ENCODE measurements around the gene CD44. TPM values are rescaled to one million over a fixed set of nuclear protein-coding genes. Genes with fewer than 3 reads are reported as not detected.
"Not testable (repeated sequence)": the region's sequence is repeated elsewhere in the genome, so short reads cannot be mapped to it uniquely, and the experiment has no call there.

CD44 gene
- total and polyA plus RNA-seq, 8 donors = 332 to 693 (median 504) TPM

DNA sequence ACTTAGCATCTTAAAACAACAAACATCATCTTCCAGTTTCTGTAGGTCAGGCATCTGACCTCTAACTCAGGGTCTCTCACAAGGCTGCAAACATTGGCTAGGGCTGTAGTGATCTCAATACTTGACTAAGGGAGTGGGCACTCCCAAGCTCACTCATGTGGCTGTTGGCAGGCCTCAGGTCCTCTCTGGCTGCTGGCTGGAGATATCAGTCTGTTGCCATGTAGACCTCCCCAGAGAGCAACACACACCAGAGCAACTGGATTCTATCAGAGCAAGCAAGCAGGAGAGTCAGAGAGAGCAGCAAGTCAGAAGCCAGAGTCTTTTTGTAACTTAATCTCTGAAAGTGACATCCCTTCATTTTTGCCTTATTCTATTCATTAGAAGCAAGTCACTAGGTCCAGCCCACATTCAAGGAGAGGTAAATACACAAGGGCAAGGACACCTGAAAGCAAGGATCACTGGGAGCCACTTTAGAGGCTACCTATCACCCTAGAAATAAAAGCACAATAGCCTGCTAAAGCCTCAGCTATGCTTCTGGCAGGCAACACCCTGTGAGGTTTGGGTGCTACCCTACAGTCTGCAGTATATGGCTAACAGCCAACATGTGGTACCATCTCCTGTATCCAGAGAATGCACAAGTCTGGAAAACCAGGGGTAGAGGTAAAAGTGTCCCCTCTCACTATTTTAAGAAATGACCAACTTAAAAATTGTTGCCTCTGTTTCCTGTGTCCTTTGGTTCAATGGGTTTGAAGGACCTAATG lies 33.5 kb upstream of the CD44 start:
- Histone ChIP-seq H3K4me3 (no peak overlapping the region), H3K9me3 (no peaks in the 10 kb centered on the region), H3K4me1 (peaks cover 0 to 6% of the 10 kb centered on the region in 2 donors), H3K27ac (no peak overlapping the region), H3K27me3 (no peaks in the 10 kb centered on the region), H3K36me3 (no peaks in the 10 kb centered on the region)
- TF ChIP-seq, protein P1, sequence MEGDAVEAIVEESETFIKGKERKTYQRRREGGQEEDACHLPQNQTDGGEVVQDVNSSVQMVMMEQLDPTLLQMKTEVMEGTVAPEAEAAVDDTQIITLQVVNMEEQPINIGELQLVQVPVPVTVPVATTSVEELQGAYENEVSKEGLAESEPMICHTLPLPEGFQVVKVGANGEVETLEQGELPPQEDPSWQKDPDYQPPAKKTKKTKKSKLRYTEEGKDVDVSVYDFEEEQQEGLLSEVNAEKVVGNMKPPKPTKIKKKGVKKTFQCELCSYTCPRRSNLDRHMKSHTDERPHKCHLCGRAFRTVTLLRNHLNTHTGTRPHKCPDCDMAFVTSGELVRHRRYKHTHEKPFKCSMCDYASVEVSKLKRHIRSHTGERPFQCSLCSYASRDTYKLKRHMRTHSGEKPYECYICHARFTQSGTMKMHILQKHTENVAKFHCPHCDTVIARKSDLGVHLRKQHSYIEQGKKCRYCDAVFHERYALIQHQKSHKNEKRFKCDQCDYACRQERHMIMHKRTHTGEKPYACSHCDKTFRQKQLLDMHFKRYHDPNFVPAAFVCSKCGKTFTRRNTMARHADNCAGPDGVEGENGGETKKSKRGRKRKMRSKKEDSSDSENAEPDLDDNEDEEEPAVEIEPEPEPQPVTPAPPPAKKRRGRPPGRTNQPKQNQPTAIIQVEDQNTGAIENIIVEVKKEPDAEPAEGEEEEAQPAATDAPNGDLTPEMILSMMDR (IDR thresholded peaks at IDR 0.05) = no peak
- DNase-seq = no peak
- intact Hi-C loops (cut with DNase I) = no loop called here
- ATAC-seq = peak; percentile 33

DNA sequence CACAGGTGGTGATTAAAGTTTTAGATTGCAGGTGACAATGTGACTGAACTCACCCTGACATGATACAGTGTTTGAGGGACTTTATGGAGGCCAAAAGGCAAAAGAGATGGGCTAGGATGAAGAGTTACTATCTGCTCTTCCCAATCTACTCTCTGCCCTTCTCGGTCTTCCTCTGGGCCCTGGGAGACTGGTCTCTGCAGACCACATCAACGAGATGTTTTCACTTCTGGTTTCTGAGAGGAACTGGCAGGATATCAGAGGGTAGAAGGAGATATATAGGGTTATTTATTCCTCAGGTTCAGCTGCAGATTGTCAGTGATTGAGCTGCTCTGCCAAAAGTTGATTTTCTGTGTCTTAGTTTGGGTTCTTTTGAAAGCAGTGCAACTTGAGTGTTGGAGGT lies 32.4 kb upstream of the CD44 start:
- Histone ChIP-seq H3K4me1 (peaks cover 0 to 17% of the 10 kb centered on the region in 2 donors), H3K27ac (no peak overlapping the region), H3K4me3 (no peak overlapping the region), H3K36me3 (no peaks in the 10 kb centered on the region), H3K9me3 (no peaks in the 10 kb centered on the region), H3K27me3 (no peaks in the 10 kb centered on the region)
- intact Hi-C loops (cut with DNase I) = no loop called here
- TF ChIP-seq, protein P1 (IDR thresholded peaks at IDR 0.05) = no peak
- ATAC-seq = peak; percentile 40
- DNase-seq = no peak

DNA sequence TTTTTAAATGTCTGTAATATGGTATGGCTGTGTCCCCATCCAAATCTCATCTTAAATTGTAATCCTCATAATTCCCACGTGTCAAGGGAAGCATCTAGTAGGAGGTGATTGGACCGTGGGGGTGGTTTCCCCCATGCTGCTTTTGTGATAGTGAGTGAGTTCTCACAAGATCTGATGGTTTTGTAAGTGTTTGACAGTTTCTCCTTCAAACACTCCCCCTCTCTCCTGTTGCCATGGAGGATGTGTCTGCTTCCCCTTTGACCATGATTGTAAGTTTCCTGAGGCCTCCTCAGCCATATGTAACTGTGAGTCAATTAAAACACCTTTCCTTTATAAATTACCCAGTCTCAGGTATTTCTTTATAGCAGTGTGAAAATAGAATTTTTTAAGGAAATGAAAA lies 31.1 kb upstream of the CD44 start:
- H3K4me1 ChIP-seq = peaks cover 0 to 21% of the 10 kb centered on the region in 2 donors
- no peaks in the 10 kb centered on the region for H3K27me3 ChIP-seq
- intact Hi-C loops (cut with DNase I) = no loop called here
- H3K36me3 ChIP-seq = no peaks in the 10 kb centered on the region
- TF ChIP-seq, protein P1 (IDR thresholded peaks at IDR 0.05) = no peak
- no peak for ATAC-seq
- H3K9me3 ChIP-seq = no peaks in the 10 kb centered on the region
- DNase-seq = no peak
- H3K4me3 ChIP-seq = no peak overlapping the region
- no peak overlapping the region for H3K27ac ChIP-seq

DNA sequence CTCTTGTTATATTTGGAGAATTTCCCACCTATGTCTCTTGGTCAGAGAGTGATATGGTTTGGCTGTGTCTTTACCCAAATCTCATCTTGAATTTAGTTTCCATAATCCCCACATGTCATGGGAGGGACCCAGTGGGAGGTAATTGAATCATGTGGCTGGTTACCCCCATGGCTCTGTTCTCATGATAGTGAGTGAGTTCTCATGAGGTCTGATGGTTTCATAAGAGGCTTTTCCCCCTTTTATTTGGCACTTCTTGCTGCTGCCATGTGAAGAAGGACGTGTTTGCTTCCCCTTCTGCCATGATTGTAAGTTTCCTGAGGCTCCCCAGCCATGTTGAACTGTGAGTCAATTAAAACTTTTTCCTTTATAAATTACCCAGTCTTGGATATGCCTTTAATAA lies 30.6 kb upstream of the CD44 start:
- H3K9me3 ChIP-seq; H3K4me3 ChIP-seq; H3K27me3 ChIP-seq; DNase-seq; ATAC-seq; intact Hi-C loops (cut with DNase I); H3K27ac ChIP-seq; H3K36me3 ChIP-seq: not testable (repeated sequence)
- H3K4me1 ChIP-seq = peaks cover 0 to 21% of the 10 kb centered on the region in 2 donors

DNA sequence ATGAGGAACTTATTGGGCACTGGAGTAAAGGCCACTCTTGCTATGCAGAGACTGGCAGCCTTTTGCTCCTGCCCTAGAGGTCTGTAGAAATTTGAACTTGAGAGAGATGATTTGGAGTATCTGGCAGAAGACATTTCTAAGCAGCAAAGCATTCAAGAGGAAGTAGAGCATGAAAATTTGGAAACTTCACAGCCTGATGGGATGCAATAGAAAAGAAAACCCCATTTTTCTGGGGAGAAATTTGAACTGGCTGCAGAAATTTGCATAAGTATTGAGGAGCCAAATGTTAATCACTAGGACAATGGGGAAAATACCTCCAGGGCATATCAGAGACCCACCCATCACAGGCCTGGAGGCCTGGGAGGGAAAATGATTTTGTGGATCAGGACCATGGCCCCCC lies 29.9 kb upstream of the CD44 start:
- H3K4me3 ChIP-seq = no peak overlapping the region
- TF ChIP-seq, protein P1 (IDR thresholded peaks at IDR 0.05) = no peak
- no peak for ATAC-seq
- H3K4me1 ChIP-seq = peaks cover 0 to 21% of the 10 kb centered on the region in 2 donors
- no peak for DNase-seq
- H3K9me3 ChIP-seq = no peaks in the 10 kb centered on the region
- H3K27ac ChIP-seq = no peak overlapping the region
- intact Hi-C loops (cut with DNase I) = no loop called here
- no peaks in the 10 kb centered on the region for H3K36me3 ChIP-seq
- H3K27me3 ChIP-seq = no peaks in the 10 kb centered on the region

DNA sequence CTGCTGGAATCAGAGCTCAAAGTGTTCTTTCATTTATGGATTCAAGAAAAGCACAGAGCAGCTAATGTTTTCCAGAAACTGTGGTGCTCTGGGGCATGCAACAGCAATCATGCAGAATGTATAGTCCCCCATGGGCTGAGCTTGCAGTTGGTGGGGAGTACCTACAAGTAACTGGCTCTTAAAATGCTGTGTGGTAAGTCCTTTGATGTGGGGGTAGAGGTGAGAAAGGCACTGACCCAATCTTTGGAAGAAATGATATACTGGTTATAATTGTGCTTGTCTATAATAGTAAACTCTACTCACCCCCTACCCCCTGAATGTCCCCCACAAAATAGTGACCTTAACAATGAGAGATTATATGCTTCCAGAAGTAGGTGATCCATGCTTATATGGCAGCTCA lies 29.1 kb upstream of the CD44 start:
- DNase-seq (no peak), ATAC-seq (no peak)
- TF ChIP-seq, protein P1 (IDR thresholded peaks at IDR 0.05) = no peak
- intact Hi-C loops (cut with DNase I) = no loop called here
- Histone ChIP-seq H3K4me1 (peaks cover 0 to 21% of the 10 kb centered on the region in 2 donors), H3K27ac (no peak overlapping the region), H3K4me3 (no peak overlapping the region), H3K9me3 (no peaks in the 10 kb centered on the region), H3K36me3 (no peaks in the 10 kb centered on the region), H3K27me3 (no peaks in the 10 kb centered on the region)

All from left lung (tissue), 10 donors.